ENCODE measurements around the gene MAP3K8.

Gene MAP3K8

DNA sequence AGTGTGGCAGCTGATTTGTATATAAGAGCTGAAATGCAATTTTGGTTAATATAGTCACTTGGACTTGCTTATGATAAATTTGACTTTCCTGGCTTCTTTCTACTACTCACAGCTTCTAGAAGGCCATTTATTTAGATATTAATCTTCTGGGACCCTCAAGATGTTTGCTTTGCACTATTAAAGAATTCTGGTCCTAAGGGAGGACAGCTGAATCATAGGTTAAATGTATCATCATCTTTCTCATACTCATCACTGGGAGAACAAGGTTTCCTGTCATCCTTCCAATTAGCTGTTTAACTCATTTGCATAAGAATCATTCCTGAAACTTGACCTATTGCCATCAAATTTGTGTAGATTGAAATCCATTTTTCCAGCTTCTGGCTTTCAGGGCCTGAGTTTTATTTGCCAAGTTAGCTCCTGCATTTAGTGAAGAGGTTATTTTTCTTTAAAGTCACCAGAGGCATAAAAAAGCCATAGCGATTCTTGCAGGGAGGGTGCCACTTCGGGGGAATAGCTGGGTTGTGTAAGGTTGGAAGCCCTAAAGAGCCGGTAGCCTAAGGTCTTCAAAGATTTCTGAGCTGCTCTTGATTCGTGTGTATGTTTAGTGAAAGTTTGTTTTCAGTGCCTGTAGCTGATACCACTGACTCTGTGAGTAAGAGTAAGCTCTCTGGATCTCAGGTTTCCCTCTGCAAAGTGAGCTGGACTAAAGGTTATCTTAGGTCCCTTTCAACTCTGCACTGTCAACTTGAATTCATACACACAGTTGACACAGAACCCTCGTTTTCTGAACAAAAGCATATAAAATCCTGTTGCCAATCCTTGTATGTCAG, 4.3 kb downstream of the MAP3K8 start:
- TF ChIP-seq, protein P1, sequence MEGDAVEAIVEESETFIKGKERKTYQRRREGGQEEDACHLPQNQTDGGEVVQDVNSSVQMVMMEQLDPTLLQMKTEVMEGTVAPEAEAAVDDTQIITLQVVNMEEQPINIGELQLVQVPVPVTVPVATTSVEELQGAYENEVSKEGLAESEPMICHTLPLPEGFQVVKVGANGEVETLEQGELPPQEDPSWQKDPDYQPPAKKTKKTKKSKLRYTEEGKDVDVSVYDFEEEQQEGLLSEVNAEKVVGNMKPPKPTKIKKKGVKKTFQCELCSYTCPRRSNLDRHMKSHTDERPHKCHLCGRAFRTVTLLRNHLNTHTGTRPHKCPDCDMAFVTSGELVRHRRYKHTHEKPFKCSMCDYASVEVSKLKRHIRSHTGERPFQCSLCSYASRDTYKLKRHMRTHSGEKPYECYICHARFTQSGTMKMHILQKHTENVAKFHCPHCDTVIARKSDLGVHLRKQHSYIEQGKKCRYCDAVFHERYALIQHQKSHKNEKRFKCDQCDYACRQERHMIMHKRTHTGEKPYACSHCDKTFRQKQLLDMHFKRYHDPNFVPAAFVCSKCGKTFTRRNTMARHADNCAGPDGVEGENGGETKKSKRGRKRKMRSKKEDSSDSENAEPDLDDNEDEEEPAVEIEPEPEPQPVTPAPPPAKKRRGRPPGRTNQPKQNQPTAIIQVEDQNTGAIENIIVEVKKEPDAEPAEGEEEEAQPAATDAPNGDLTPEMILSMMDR (conservative IDR thresholded peaks at IDR 0.05), result no peak
- TF ChIP-seq ZFX (IDR thresholded peaks at IDR 0.05), result no peak
- no peak overlapping the region; the same call in 1 of the 2 replicates for H3K27ac ChIP-seq

DNA sequence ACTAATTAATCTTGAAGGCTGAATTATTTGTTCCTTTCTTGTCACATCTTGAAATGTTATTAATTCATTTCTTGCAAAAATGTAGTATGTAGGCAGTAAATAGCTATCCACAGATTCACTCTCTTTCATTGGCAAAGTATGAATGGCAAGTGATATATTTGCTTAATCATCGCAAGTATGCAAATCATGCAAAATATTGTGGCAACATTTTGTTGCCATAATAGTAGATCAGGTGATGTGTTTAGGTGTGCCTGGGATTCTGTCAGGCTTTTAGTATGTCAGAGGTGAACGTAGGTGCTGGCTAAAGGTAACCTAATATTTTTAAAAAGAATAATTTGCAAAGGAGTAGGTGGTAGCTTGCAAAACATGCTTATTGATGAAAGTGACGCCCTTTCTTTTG, 5.9 kb downstream of the MAP3K8 start:
- no peak overlapping the region for H3K27ac ChIP-seq
- TF ChIP-seq, protein P1 (conservative IDR thresholded peaks at IDR 0.05), result no peak

DNA sequence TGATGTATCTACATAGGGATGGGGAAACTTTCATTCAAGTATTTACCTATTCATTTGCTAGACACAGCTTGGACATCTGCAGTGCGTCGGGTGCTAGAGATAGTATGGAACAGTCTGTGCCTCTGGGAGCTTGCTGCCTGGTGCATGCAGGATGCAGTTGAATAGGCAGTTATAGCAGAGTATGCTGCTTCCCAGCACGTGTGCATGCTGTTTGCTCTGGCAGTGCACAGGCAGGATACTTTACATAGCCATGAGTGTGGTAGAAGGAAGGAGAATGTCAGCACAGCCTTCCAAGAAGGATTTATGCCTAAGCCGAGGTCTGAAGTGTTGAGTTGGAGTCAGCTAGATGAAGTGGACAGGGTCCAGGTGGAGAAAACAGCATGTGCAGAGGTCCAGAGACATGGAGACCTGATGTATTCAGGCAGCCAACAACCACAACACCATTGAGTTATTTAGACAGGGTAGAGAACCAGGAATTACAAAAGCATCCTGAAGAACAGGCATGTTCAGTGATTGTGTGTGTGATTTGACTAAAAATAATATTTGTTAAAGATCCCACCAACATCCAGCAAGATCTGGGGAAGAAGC, 8.1 kb downstream of the MAP3K8 start:
- H3K27ac ChIP-seq, result no peak overlapping the region
- TF ChIP-seq ZFX (IDR thresholded peaks at IDR 0.05), result no peak
- TF ChIP-seq, protein P1 (conservative IDR thresholded peaks at IDR 0.05), result no peak

DNA sequence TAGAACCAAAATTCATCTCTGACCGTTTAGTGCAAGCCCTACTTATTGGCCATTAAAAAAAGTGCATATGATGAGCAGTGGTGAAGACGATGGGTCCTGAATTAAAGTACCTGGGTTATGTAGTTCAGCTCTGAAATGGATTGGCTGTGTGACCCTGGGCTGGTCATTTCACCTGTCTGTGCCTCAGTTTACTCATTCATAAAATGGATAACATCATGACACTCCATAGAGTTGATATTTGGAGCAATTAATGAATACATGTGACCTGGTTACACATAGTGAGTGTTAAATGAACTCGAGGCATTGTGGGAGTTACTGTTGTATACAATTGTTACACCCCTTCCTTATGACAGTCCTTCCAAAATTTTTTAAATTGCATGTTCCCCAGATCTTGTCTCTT, 9.1 kb downstream of the MAP3K8 start:
- TF ChIP-seq, protein P1 (conservative IDR thresholded peaks at IDR 0.05), result no peak
- no peak for TF ChIP-seq ZFX (IDR thresholded peaks at IDR 0.05)
- no peak overlapping the region for H3K27ac ChIP-seq

DNA sequence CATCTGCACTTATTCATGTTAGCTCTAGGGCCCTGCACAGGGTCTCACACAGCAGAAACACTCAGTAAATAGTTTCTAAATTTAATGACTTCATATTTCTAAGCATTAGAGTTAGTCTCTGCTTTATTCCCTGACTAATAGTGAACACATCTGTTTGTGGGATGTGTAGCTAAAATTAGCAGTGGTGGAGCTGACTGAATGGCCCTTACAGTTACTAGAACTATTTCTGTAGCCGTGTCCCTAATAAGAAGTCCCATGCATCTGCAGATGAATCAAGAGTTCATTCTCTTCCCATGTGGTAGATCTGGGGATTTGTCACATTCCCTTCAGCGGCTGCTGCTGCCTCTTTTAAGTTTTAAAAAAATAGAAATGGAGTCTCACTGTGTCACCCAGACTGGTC, 11.7 kb downstream of the MAP3K8 start:
- TF ChIP-seq ZFX (IDR thresholded peaks at IDR 0.05), result no peak
- TF ChIP-seq, protein P1 (conservative IDR thresholded peaks at IDR 0.05), result no peak
- H3K27ac ChIP-seq, result no peak overlapping the region

DNA sequence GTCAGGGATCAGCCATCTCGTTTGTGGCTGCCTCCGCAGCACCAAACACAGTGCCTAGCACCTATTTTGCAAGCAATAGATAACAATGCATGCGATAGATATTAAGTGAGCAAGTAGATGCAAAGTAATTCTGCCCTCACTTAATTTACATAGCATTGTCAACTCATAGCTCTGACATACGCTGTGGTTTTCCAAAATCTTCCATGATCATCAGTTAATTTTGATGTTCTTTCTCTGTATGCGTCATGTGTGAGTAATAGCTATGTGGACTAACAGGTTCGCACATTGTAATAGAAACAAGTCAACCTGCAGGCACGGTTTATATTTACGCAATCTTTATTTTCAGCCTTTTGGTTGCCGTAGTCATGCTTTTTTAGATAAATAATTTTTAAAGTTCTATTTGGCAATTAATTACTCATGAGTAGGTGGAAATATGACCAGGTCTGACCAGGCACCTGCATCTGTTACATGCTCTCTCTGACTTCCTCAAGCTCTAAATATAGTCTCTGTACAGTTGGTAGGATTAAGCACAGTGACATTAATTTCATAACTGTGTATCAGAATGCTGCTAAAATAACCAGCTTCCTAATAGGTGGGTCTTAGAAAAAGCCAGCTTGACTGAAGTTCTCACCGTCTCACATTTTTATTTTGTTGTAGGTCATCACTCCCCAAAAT, 13.3 kb downstream of the MAP3K8 start:
- H3K27ac ChIP-seq, result no peak overlapping the region
- TF ChIP-seq, protein P1 (conservative IDR thresholded peaks at IDR 0.05), result no peak
- no peak for TF ChIP-seq ZFX (IDR thresholded peaks at IDR 0.05)

GRCh38 chr10:30448092-30448491, 14.1 kb downstream of the MAP3K8 start:
- no peak overlapping the region for H3K27ac ChIP-seq
- TF ChIP-seq ZFX (IDR thresholded peaks at IDR 0.05), result no peak
- TF ChIP-seq, protein P1 (conservative IDR thresholded peaks at IDR 0.05), result no peak
